ENCODE results near the gene OR2T35.

- TF ChIP-seq POLR2AphosphoS5 (IDR thresholded peaks at IDR 0.05; ENCODE audit: low read depth) (no peak), JUNB (IDR thresholded peaks at IDR 0.05; ENCODE audit: unreplicated experiment) (no peak), CREB1 (CRISPR knock-in tag; IDR thresholded peaks at IDR 0.05; ENCODE audit: low read depth) (no peak), CTCF (conservative IDR thresholded peaks at IDR 0.05; ENCODE audit: low read depth in 2 of 2) (no peak)
Measured at GRCh38 chr1:248688527-248689298, 43.6 kb upstream of the OR2T35 start.

Measured in GM23338 (cell line).